Measurements from ENCODE around the gene STPG4. TPM values are rescaled to one million over a fixed set of nuclear protein-coding genes. Genes with fewer than 3 reads are reported as not detected.

Gene STPG4
- polyA plus RNA-seq, 3 donors = 0.20 to 0.24 TPM; not detected in 1

GRCh38 chr2:47097563-47097962 lies 57.5 kb downstream of the STPG4 start:
- Histone ChIP-seq H4K20me1 (ENCODE audit: insufficient read depth, low read length) (no peaks in the 10 kb centered on the region), H3K9me3 (replicated peaks in 1 of 2; ENCODE audit: control insufficient read depth in 1 of 2, insufficient read depth in 1 of 2, low read length in 2 of 2) (no peaks in the 10 kb centered on the region), H3K4me2 (replicated peaks; ENCODE audit: extremely low read depth, low read length, poor library complexity, severe bottlenecking) (no peak overlapping the region), H3K9ac (ENCODE audit: insufficient read depth, low read length, poor library complexity, severe bottlenecking) (no peak overlapping the region), H3K4me3 (replicated peaks in 1 of 3; ENCODE audit: low read depth in 2 of 3, low read length in 3 of 3) (no peak overlapping the region), H3K27ac (ENCODE audit: low read depth in 1 of 2, low read length in 2 of 2) (no peak overlapping the region), H3K36me3 (replicated peaks in 1 of 2; ENCODE audit: control insufficient read depth in 1 of 2, insufficient read depth in 2 of 2, low read length in 2 of 2) (no peaks in the 10 kb centered on the region), H2AFZ (ENCODE audit: insufficient read depth, low read depth, low read length, poor library complexity, severe bottlenecking) (no peak overlapping the region), H3K27me3 (ENCODE audit: control insufficient read depth in 2 of 2, insufficient read depth in 2 of 2, low read length in 2 of 2) (no peaks in the 10 kb centered on the region), H3K4me1 (ENCODE audit: control insufficient read depth in 1 of 2, insufficient read depth in 2 of 2, low read length in 2 of 2) (no peaks in the 10 kb centered on the region), H3K79me2 (ENCODE audit: insufficient read depth, low read length) (no peaks in the 10 kb centered on the region)
- H3K4me3 Mint-ChIP-seq = no peak overlapping the region
- no peaks in the 10 kb centered on the region for H3K4me1 Mint-ChIP-seq
- H3K9me3 Mint-ChIP-seq = peaks cover 0 to 11% (median 3%) of the 10 kb centered on the region in 7 donors
- WGBS (ENCODE audit: insufficient coverage) = 100% methylated on average over 1 of the region's 4 CpGs
- H3K36me3 Mint-ChIP-seq = no peaks in the 10 kb centered on the region
- TF ChIP-seq CTCF (IDR thresholded peaks at IDR 0.05) = no peak
- DNase-seq = no peak
- intact Hi-C loops (cut with micrococcal nuclease) = no loop called here
- no peaks in the 10 kb centered on the region for H3K27me3 Mint-ChIP-seq (ENCODE audit: low read depth in 3 of 3)
- H3K27ac Mint-ChIP-seq = no peak overlapping the region

GRCh38 chr2:47096451-47096850 lies 58.7 kb downstream of the STPG4 start:
- no peak overlapping the region for H3K27ac Mint-ChIP-seq

More at GRCh38 chr2:47096451-47096850, 58.7 kb downstream of the STPG4 start:
- H3K4me3 ChIP-seq (replicated peaks in 1 of 3; ENCODE audit: low read depth in 2 of 3, low read length in 3 of 3) = no peak overlapping the region
- Mint-ChIP-seq H3K9me3 (peaks cover 0 to 4% (median 2%) of the 10 kb centered on the region in 7 donors), H3K27me3 (ENCODE audit: low read depth in 3 of 3) (no peaks in the 10 kb centered on the region), H3K4me3 (no peak overlapping the region), H3K4me1 (peaks cover 2% of the 10 kb centered on the region), H3K36me3 (no peaks in the 10 kb centered on the region)
- H3K9ac ChIP-seq (ENCODE audit: insufficient read depth, low read length, poor library complexity, severe bottlenecking) = no peak overlapping the region
- no peak for DNase-seq
- TF ChIP-seq CTCF (IDR thresholded peaks at IDR 0.05) = no peak
- no peaks in the 10 kb centered on the region for H3K79me2 ChIP-seq (ENCODE audit: insufficient read depth, low read length)
- no peaks in the 10 kb centered on the region for H3K36me3 ChIP-seq (replicated peaks in 1 of 2; ENCODE audit: control insufficient read depth in 1 of 2, insufficient read depth in 2 of 2, low read length in 2 of 2)
- no peak overlapping the region for H2AFZ ChIP-seq (ENCODE audit: insufficient read depth, low read depth, low read length, poor library complexity, severe bottlenecking)
- no peaks in the 10 kb centered on the region for H4K20me1 ChIP-seq (ENCODE audit: insufficient read depth, low read length)
- H3K27ac ChIP-seq (ENCODE audit: low read depth in 1 of 2, low read length in 2 of 2) = no peak overlapping the region
- no peaks in the 10 kb centered on the region for H3K9me3 ChIP-seq (replicated peaks in 1 of 2; ENCODE audit: control insufficient read depth in 1 of 2, insufficient read depth in 1 of 2, low read length in 2 of 2)
- no peak overlapping the region for H3K4me2 ChIP-seq (replicated peaks; ENCODE audit: extremely low read depth, low read length, poor library complexity, severe bottlenecking)
- intact Hi-C loops (cut with micrococcal nuclease) = no loop called here
- no CpG with 5 or more reads among the region's 4 CpGs for WGBS (ENCODE audit: insufficient coverage)
- peaks cover under 1 to 3% of the 10 kb centered on the region in 2 donors for H3K4me1 ChIP-seq (ENCODE audit: control insufficient read depth in 1 of 2, insufficient read depth in 2 of 2, low read length in 2 of 2)
- no peaks in the 10 kb centered on the region for H3K27me3 ChIP-seq (ENCODE audit: control insufficient read depth in 2 of 2, insufficient read depth in 2 of 2, low read length in 2 of 2)

Measured in CD14-positive monocyte (primary cell).